Activated CD4-positive, alpha-beta T cell treated with anti-CD3 and anti-CD28 coated beads for 4 hours (primary cell): ENCODE measurements around the gene BAIAP3.
A peak's percentile ranks its signal among the peaks of the same experiment; 100 is the strongest.
"Not testable (repeated sequence)": the region's sequence is repeated elsewhere in the genome, so short reads cannot be mapped to it uniquely, and the experiment has no call there.

ENCODE experiments used
- DNase-seq, 2 donors: peaks; one replicate each; pipeline ENCODE4 v3.0.0-alpha.2; 2020

BAIAP3 gene, protein sequence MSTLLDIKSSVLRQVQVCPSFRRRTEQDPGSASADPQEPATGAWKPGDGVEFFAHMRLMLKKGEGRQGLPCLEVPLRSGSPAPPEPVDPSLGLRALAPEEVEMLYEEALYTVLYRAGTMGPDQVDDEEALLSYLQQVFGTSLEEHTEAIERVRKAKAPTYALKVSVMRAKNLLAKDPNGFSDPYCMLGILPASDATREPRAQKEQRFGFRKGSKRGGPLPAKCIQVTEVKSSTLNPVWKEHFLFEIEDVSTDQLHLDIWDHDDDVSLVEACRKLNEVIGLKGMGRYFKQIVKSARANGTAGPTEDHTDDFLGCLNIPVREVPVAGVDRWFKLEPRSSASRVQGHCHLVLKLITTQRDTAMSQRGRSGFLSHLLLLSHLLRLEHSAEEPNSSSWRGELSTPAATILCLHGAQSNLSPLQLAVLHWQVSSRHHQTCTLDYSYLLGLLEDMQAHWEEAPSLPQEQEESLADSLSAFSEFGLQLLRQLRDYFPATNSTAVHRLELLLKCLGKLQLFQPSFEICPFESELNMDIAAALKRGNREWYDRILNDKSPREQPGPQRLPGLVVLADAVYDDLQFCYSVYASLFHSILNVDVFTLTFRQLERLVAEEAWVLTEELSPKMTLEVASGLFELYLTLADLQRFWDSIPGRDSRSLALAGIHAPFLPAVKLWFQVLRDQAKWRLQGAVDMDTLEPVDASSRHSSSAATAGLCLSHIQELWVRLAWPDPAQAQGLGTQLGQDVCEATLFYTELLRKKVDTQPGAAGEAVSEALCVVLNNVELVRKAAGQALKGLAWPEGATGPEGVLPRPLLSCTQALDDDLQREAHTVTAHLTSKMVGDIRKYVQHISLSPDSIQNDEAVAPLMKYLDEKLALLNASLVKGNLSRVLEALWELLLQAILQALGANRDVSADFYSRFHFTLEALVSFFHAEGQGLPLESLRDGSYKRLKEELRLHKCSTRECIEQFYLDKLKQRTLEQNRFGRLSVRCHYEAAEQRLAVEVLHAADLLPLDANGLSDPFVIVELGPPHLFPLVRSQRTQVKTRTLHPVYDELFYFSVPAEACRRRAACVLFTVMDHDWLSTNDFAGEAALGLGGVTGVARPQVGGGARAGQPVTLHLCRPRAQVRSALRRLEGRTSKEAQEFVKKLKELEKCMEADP

DNA sequence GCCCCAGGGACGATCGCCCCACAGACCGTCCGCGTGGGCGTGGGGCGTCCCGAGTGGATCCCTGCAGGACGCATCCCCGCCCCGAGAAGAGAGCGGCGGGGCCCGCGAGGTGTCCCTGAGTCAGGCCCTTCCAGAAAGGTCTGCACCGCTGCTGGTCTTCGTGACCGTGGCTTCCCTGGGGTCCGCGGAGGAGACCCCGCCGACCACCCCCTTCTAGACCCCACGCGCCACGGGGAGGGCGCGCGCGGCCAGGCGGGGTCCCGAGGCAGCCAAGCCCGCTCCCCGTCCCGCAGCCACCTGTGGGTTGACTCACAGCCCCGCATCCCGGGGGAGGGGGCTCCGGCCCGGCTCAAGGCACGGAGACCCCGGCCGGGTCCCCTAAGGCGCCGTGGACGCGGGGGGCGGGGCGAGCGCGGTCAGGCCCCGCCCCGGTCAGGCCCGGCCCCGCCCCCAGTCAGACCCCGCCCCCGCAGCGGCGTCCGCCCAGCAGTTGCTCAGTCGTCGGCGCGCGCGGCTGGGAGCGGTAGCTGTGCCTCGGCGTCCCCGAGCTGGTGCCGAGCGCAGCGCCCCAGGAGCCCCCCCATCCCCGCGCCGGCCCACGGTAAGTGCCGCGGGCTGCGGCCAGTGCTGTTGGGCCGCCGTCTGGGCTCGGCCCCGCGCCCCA is at the start of gene BAIAP3:
TSS of gene BAIAP3 (plus strand) at position 497 of the 664 bp plus-strand sequence. CDS start 4,905 bp downstream, outside the sequence.
- DNase-seq = peak; percentile 28 to 48

DNA sequence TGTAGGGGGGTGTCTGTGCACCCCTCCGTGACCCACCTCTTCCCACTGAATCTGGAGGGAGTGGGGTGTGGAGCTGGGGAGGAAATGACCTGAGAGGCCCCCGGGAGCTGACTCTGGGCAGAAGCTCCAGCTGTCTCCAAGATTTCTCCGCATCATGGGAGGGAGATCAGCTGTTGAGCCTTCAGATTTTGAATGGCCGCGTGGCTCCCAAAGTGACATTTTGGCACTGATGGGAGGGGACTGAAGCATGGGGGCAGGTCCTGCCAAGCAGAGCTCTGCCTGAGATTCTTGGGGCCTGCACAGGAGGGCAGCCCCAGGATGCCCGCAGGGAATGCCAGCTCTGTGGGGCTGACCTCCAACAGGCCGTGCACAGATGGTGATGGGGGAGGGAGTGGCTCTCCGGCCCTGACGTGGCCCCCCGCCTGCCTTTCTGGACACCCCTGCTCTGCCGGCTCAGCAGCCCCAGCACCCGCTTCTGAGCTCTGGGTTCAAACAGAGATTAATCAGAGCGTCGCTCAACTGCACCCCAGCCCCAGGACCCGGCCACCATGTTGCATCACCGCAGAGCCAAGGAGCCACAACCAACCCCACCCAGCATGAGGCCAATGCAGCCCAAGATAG is 49.3 kb upstream of the BAIAP3 start:
- no peak for DNase-seq

DNA sequence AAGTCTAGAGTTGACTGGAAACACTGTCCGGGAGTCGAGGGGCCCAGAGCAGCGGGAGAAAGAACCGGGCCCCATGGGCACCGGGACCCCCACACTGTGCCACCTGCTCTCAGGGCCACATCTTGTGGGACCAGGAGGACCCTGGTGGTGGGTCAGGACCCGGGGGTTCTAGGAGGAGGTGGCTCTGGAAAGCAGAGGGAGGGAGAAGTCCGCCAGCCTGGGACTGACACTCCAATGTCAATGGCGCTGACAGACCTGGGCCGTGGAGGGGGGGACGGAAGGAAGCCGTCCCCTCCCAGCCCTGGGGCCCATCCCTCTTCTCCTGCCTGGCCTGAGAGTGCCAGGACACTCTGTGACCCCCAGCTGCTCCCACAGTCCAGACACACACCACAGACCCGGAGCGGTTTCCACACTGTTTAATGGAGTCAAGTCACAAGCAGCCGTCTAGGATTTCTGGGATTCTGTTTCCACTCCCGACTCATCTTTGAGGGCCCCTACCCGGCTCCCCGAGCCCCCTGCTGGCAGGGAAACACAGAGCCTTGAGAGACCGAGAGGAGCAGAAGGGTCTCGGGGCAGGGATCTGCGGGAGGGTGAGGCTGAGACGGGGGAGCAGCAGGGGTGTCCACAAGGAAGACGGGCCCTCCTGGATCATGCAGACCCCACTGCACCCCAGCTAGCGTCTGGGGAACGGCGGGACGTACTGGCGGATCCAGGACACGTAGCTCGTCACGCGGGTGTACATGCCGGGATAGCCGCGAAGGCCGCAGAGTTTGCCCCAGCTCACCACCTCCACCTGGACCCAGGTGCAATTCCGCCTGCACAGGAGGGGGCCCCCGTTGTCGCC is 47.6 kb upstream of the BAIAP3 start:
- no peak for DNase-seq

DNA sequence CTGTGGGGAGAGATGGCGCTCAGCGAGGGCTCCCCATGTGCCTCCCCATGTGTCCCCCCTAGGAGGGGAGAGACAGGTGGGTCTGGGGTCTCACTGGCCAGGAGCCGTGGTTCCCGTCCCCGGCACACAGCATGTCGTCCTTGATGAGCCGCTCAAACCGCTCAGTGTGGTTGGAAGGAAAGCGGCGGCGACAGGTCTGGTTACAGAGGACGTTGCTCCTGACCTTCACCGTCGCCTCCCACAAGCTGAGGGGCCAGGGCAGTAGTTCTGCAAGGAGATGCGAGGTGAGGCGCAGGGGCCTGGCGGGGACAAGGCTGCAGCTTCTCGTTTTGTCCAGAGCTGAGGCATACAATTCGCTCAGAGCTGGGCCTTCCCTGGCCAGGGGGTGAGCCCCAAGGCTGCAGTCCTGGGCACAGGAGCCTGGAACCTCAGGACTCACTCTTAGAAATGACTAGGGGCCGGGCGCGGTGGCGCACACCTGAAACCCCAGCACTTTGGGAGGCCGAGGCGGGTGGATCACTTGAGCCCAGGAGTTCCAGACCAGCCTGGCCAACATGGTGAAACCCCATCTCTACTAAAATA is 46.8 kb upstream of the BAIAP3 start:
- no peak for DNase-seq

DNA sequence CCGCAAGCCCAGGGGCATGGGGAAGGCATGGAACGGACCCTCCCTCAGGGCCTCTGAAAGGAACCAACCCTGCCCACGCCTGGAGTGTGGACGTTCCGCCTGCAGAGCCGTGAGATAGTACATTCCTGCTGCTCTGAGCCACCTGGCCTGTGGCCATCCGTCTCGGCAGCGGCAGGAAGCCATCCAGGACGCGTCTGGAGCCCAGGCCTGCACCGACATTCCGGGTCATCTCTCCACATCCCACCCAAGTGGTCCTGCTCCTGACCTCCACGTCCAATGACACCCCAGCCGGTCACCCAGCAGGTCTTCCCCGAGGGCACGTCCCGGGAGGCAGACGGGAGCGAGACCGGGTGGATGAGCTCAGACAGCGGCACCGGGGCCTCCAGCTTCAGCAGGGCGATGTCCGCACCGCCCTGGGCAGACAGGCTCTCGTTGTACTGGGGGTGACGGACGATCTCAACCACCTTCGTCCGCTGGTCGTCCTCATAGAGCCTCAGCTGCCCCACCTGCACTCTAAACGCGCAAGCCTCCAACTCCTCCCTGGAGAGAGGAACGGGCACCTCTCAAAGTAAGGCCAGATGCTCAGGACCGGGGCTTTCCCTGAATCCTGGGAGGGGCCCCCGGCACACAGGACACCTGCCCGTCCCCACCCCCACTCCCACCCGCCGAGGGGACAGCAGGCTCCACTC is 45.3 kb upstream of the BAIAP3 start:
- DNase-seq = no peak

DNA sequence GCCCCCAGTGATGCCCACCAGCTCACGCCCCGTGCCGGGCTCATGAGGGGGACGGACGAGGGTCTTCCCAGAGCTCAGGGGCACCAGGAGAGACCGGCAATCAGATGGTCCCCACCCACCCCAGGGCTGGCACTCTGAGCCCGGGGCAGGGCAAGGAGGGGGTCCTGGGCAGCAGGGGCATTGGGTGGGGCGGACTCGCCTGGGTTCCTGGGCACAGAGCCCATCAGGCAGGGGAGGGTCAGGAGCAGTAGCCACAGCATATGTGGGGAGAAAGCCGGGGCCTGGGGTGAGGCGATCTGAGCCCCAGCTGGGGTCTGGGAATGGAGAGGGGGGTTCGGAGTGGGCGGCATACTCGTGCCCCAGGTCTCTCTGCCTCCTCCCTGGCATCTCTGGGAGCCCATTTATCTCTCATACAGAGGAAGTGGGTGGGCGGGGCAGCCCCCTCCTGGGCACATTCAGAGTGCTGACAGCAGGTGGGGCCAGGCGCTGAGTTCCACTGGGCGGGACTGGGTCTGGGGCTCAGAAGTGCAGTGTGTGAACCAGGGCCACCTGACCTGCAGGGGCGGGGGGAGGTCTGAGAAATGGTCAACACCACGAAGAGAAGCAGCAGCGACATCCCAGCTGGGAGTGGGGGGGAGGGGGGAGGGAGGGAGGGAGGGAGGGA is 44.5 kb upstream of the BAIAP3 start:
- no peak for DNase-seq

DNA sequence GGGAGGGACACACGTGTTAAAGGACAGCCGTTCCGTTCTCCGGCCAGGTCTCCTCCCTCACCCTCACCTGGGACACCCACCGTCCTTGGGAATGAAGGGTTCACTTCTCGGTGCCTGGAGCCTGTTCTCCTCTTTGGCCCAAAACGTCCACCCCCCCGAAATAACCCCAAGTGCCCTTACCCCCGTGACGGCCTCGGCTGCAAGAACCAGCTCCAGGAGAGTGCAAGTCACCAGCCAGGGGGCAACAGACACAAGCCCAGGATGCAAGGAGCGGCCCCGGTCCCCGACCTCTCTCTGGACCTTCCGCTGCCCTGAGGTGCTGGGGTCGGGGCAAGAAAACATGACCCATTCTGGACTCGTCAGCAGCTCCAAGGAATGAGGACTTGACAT is 44.0 kb upstream of the BAIAP3 start:
- no peak for DNase-seq

DNA sequence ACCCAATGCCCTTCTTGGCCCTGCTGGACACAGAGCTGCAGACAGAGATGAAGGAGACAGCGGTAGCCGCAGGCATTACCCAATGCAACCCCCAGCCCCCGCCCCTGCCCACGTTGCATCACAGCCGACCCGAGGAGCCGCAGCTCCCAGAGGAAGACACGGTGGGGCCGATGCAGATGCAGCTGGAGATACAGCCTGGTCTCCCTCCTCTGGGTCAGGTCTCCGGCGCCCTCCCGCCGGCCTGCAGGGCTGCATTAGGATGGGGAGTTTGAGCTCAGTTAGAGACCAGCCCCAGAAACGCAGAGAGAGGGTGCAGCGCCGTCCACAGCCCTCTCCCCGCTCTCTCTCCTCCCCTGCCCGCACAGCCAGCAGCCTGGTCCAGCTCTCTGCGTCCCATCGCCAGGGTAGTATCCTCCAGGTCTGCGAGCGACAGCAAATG is 43.4 kb upstream of the BAIAP3 start:
- DNase-seq = no peak

DNA sequence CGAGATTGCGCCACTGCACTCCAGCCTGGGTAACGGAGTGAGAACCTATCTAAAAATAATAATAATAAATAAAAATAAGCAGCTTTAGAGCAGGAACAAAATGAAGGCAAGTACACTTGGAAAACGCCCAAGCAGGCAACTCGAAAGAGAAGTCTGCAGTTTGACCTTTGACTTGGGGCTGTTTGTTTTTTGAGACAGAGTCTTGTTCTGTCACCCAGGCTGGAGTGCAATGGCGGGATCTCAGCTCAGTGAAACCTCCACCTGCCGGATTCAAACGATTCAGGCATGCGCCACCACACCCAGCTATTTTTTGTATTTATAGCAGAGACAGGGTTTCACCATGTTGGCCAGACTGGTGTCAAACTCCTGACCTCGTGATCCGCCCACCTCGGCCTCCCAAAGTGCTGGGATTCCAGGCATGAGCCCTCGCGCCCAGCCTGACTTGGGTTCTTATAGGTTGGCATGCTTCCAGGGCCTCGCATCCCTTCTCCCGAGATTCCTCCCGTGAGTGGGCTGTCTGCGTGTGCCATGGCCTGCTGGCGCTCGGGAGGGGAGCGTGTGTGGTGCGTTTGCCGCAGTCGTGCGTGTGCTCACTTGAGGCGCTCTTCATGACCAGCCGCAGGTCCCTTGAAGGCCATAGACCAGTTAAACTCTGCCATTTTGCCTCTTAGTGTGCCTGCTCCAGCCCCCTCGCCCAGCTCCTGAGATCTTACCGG is 42.4 kb upstream of the BAIAP3 start:
- no peak for DNase-seq

DNA sequence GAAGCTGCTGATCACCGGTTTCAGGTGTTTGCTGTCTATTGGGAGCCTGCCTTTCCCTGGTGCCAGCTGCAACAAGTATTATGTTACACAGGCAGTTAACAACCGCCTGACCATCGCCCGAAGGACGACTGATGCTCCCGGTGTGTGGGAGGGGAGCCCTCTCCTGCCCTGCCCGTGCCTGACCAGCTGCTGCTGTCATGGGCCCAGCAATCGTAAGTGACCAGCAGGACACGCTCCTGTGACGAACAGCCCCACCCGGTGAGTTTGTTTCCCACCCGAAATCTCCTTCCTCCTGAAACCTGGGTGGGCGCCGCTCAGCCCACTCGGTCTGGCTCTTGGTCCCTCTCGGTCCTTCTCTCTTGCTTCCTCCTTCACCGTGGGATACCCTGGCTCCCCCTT is 41.9 kb upstream of the BAIAP3 start:
- no peak for DNase-seq

DNA sequence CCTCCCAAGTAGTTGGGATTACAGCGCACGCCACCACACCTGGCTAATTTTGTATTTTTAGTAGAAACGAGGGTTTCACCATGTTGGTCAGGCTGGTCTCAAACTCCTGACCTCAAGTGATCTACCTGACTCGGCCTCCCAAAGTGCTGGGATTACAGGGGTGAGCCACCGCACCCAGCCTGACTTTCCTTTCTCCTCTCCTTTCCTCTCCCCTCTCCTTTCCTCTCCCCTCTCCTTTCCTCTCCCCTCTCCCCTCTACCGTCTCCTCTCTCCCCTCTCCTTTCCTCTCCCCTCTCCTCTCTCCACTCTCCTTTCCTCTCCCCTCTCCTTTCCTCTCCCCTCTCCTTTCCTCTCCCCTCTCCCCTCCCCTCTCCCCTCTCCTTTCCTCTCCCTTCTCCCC is 41.2 kb upstream of the BAIAP3 start:
- DNase-seq = not testable (repeated sequence)

DNA sequence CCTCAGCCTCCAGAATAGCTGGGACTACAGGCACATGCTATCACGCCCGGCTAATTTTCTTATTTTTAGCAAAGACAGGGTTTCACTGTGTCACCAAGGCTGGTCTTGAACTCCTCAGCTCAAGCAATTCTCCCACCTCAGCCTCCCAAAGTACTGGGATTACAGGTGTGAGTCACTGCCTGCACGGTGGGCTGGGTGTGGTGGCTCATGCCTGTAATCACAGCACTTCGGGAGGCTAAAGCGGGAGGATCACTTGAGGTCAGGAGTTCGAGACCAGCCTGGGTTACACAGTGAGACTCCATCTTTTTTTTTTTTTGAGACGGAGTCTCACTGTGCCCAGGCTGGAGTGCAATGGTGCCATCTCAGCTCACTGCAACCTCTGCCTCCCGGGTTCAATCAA is 40.6 kb upstream of the BAIAP3 start:
- DNase-seq = not testable (repeated sequence)

DNA sequence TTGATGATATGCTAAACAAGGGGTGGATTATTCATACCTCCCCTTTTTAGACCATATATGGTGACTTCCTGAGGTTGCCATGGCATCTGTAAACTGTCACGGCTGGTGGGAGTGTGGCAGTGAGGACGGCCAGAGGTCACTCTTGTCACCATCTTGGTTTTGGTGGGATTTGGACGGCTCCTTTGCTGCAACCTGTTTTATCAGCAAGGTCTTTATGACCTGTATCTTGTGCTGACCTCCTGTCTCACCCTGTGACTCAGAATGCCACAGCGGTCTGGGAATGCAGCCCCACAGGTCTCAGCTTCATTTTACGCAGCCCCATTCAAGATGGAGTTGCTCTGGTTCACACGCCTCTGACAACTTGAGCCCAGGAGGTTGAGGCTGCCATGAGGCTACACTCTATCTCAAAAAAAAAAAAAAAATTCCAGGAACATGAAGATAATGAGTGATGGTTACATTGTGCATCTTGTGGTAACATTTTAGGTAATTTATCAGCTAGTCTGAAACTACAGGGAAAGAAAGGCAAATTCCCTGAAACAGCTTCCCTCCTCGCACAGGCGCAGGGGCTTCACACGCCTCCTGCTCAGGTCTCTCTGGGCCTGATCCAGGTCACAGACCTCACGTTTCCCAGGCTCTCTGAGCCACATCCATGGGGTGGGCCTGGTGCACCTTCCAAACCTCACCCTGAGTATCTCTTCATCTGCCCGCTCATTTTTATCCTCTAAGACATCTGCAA is 39.4 kb upstream of the BAIAP3 start:
- DNase-seq = no peak

DNA sequence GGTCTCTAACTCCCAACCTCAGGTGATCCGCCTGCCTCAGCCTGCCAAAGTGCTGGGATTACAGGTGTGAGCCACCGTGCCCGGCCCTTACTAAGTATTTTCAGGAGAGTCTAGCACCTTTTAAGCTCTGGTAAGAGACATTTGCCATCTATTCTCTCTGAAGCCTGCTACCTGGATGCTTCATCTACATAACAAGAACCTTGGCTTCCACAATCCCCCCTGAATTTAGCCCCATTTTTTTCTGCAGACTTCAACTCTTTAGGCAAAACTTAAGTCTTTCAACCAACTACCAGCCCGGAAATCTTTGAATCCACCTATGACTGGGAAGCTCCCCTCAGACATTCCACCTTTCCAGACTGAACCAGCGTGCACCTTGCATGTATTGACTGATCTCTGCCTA is 38.0 kb upstream of the BAIAP3 start:
- no peak for DNase-seq

DNA sequence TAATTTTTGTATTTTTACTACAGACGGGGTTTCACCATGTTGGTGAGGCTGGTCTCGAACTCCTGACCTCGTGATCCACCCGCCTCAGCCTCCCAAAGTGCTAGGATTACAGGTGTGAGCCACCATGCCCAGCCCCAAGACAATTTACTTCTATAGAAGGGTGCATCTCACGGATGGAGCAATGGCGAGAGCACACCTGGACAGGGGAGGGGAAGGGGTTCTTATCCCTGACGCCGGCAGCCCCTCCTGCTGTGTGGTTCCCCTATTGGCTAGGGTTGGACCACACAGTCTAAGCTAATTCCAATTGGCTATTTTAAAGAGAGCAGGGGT is 36.8 kb upstream of the BAIAP3 start:
- DNase-seq = not testable (repeated sequence)

DNA sequence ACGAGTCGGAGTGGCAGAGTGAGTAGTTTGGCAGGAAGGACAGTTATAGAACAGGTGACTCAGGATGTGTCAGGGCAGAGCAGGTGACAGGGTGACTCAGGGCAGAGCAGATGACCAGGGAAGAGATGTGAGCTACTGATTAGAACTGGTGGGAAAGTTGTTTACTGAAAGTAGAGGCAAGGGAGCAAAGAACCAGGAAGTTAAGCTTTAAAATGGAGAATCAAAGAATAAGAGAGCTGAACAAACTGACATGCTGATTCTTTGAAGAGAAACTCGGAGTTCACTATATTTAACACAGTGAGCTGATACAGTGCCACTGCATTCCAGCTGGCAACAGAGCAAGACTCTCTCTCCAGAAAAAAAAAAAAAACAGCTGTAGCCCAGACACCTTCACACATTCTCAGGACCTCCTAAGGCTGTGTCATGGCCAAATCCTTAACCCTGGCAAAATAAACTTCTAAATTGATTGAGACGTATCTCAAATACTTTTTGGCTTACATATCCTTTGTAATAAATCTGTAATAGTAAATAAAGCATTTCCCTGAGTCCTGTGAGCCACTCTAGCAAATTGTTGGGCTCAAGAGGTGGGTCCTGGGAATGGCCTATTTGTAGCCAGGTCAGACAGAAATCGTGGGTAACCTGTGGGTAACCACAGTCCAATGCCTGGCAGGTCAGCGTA is 36.3 kb upstream of the BAIAP3 start:
- no peak for DNase-seq

DNA sequence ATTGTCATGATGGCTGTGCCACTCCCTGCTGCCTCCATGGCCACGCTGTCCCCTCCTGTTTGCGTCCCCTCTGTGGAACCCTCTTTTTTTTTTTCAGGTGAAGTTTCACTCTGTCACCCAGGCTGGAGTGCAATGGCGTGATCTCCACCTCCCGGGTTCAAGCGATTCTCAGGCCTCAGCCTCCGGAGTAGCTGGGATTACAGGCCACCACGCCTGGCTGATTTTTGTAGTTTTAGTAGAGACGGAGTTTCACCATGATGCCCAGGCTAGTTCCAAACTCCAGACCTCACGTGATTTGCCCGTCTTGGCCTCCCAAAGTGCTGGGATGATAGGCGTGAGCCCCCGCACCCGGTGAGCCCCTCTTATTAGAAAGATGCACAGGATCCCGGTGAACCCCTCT is 35.0 kb upstream of the BAIAP3 start:
- DNase-seq = no peak
